Stimulated activated CD4-positive, alpha-beta T cell treated with anti-CD3 and anti-CD28 coated beads, TNF-alpha, amount 100 ng/mL, for 1 hour (primary cell): ENCODE data around the gene MAP7.
"Not testable (repeated sequence)": the region's sequence is repeated elsewhere in the genome, so short reads cannot be mapped to it uniquely, and the experiment has no call there.

Experiments
- DNase-seq, 3 donors: peaks; one replicate each; pipeline ENCODE4 v3.0.0-alpha.2; 2020; ENCODE audit warnings: low read depth in 3 of 3, low spot score in 1 of 3

The MAP7 gene

DNA sequence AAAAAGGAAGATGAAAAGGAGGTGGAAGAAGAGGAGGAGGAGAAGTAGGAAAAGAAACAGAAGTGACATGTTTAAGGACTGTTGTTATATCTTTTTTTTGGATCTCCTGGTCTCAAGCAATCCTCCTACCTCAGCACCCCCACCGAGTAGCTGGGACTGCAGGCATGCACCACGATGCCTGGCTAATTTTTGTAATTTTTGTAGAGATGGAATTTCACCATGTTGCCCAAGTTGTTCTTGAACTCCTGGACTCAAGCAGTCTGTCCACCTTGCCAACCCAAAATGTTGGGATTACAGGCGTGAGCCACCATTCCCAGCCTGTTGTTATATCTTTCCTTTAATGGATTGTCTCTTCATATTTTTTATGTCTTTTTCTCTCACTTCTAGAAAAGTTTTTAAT lies 241.1 kb downstream of the MAP7 start:
- DNase-seq, result no peak

DNA sequence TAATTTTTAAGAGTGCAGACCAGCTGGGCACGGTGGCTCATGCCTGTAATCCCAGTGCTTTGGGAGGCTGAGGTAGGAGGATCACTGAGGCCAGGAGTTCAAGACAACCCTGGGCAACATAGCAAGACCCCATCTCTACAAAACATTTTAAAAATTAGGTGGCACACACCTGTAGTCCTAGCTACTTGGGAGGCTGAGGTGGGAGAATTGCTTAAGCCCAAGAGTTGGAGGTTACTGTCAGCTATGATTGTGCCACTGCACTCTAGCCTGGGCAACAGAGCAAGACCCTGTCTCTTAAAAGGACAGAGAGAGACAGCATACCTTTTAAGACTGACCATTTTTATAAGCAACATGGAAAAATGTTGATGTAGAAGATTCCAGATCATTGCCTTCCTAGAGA lies 241.8 kb downstream of the MAP7 start:
- not testable (repeated sequence) for DNase-seq

DNA sequence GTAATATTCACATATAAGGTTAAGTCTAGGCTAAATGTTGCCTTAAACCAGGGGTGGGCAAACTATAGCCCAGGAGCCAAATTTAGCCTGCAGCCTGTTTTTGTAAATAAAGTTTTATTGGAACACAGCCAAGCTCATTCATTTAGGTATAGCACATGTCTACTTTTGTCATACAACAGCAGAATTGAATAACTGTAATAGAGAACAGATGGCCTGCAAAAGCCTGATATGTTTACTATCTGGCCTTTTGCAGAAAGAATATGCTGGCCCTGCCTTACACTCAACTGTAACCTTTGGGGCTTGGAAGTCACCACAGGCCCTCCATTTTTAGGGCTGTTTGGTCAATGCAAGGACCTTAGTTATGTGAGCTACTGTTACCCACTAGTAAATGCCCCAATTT lies 242.9 kb downstream of the MAP7 start:
- DNase-seq, result no peak

DNA sequence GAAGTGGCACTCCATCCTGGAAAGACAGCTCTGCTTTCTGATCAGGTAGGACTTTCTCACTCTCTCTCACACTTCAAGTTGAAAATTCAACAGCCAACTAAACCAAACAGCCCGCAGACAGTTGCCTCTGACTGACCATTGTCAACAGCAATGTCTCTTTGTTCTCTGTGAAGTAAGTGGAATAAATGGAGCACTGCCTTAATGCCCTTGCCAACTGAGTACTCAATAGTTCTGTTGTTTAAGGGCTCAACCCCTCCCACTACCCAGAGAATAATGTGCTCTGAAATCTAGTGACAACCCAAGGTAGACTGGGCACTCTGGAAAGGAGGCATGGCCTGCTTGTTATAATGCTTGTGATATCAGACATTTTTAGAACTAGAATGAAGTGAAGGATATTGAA lies 243.8 kb downstream of the MAP7 start:
- no peak for DNase-seq

DNA sequence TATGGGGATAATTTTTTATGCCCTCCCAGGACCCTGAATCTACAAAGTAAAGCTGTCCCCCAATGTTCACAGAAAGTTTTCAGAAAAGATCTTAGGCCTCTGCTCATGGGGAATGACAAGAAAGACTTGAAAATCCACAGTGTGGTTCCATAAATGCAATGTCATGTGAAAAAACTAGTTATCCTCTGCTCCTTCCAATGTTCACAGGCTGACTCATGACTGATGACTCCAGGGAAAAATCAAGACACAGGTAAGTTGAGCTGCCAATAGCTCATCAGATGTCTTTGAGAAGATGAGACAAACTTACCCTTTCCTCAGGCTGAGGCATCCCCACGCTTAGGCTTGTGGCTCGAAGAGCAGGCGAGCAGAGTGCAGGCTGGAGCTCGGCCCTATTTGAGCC lies 245.8 kb downstream of the MAP7 start:
- DNase-seq, result no peak

DNA sequence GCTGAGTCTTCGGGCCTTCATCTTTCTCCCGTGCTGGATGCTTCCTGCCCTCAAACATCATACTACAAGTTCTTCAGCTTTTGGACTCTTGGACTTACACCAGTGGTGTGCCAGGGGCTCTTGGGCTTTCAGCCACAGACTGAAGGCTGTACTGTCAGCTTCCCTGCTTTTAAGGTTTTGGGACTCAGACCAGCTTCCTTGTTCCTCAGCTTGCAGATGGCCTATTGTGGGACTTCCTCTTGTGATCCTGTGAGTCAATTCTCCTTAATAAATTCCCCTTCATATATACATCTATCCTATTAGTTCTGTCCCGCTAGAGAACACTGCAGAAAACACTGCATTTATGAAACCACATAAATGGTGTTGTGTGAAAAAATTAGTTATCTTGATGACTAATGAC lies 246.7 kb downstream of the MAP7 start:
- no peak for DNase-seq

DNA sequence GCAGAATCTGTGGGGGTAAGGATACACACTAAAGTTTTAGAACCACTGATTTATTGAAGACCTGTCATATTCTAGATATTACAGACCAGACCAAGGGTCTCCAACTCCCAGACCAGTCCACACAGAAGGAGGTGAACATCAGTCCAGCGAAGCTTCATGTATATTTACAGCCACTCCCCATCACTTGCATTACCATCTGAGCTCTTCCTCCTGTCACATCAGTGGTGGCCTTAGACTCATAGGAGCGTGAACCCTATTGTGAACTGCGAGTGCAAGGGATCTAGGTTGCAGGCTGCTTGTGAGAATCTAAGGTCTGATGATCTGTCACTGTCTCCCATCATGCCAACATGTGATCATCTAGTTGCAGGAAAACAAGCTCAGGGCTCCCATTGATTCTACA lies 255.6 kb downstream of the MAP7 start:
- no peak for DNase-seq
